Measurements from ENCODE around the gene PPHLN1. TPM values are rescaled to one million over a fixed set of nuclear protein-coding genes. Genes with fewer than 3 reads are reported as not detected.

PPHLN1 gene
- total and polyA plus RNA-seq, 2 of the 8 experiments (the other 6 are each of a cell fraction or from before 2014, with no cell fraction given), result 34.3 to 71.6 TPM

DNA sequence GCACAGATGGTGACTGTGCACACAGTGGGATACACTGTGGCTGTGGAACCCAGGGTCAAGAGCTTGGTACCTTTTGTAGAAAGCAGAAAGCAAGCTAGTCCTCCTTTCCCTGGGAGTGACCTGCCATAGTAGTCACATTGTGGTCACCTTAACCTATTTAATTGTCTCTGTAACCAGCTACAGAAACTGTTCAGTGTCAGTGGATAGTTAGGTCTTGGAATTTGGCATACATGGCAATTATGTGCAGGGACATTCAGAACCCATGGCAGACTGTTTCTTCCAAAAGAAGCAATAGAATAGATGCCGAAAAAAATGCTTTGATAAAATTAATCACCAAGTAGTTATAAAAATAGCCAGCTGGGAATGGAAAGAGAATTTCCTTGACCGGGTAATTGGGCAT lies 30.4 kb downstream of the PPHLN1 start:
- H2BK12ac ChIP-seq (ENCODE audit: low read depth, low read length), result no peak overlapping the region
- no peaks in the 10 kb centered on the region for H3K23me2 ChIP-seq (ENCODE audit: low read depth, low read length)
- FAIRE-seq, result no peak
- no peak overlapping the region for H2AK5ac ChIP-seq (ENCODE audit: low read depth, low read length)
- POLR2A ChIA-PET (ENCODE audit: partially characterized antibody), result no interaction called here
- no peak overlapping the region for H4K91ac ChIP-seq (replicated peaks; ENCODE audit: insufficient read length, low read length)
- H2BK15ac ChIP-seq (ENCODE audit: low read length), result no peak overlapping the region
- no peak overlapping the region for H2BK20ac ChIP-seq (ENCODE audit: low read length)
- H2AFZ ChIP-seq (ENCODE audit: low read length), result no peak overlapping the region
- no peak overlapping the region for H3K9ac ChIP-seq (replicated peaks in 1 of 4; ENCODE audit: extremely low read depth in 1 of 4, low read depth in 3 of 4, low read length in 3 of 4)
- CTCF ChIA-PET (ENCODE audit: partially characterized antibody), result no interaction called here
- no peak overlapping the region for H3K4ac ChIP-seq (replicated peaks; ENCODE audit: insufficient read length, low read depth, low read length)
- H3K18ac ChIP-seq (ENCODE audit: extremely low read depth, low read length), result no peak overlapping the region
- H3K4me3 ChIP-seq (ENCODE audit: extremely low read depth in 1 of 4, insufficient read depth in 2 of 4, low read depth in 3 of 4, low read length in 4 of 4), result no peak overlapping the region
- H2BK5ac ChIP-seq (ENCODE audit: low read depth, low read length), result no peak overlapping the region
- no peak overlapping the region for H3K4me2 ChIP-seq (ENCODE audit: insufficient read depth in 1 of 2, low read depth in 2 of 2, low read length in 2 of 2)
- no peak overlapping the region for H3K56ac ChIP-seq (replicated peaks; ENCODE audit: insufficient read length, low read depth, low read length)
- no peak overlapping the region for H3K14ac ChIP-seq (ENCODE audit: insufficient read length)
- no peaks in the 10 kb centered on the region for H4K20me1 ChIP-seq (replicated peaks in 1 of 2; ENCODE audit: control insufficient read depth in 1 of 2, insufficient read depth in 2 of 2, low read length in 2 of 2)
- peaks cover 0 to 8% of the 10 kb centered on the region in 2 experiments; a peak in 2 of 4 replicates for H3K79me2 ChIP-seq (ENCODE audit: control insufficient read depth in 1 of 2, insufficient read depth in 2 of 2, low read length in 2 of 2)
- peaks cover 0 to 29% (median 9%) of the 10 kb centered on the region in 4 experiments; a peak in 4 of 8 replicates for H3K36me3 ChIP-seq (ENCODE audit: control insufficient read depth in 2 of 4, insufficient read depth in 4 of 4, low read length in 3 of 4)
- no peaks in the 10 kb centered on the region for H3K4me1 ChIP-seq (replicated peaks in 1 of 4; ENCODE audit: control insufficient read depth in 3 of 4, insufficient read depth in 4 of 4, low read length in 3 of 4)
- no peak overlapping the region for H2BK120ac ChIP-seq (replicated peaks; ENCODE audit: low read depth, low read length)
- no peak overlapping the region for H3K23ac ChIP-seq (ENCODE audit: insufficient read length)
- H3K27me3 ChIP-seq (replicated peaks in 1 of 4; ENCODE audit: control insufficient read depth in 3 of 4, extremely low read depth in 1 of 4, insufficient read depth in 3 of 4, low read length in 3 of 4), result no peaks in the 10 kb centered on the region
- no peak overlapping the region for H4K8ac ChIP-seq (ENCODE audit: extremely low read depth, insufficient read depth, low read length)
- no peak for DNase-seq (ENCODE audit: low read depth in 1 of 2, low spot score in 2 of 2)
- H3K9me3 ChIP-seq (ENCODE audit: insufficient read depth in 2 of 2, low read depth in 1 of 2, low read length in 1 of 2), result no peaks in the 10 kb centered on the region
- H4K5ac ChIP-seq (ENCODE audit: insufficient read length, low read depth, low read length), result no peak overlapping the region
- 92% methylated on average over 2 of the region's 2 CpGs; no CpG with 5 or more reads in 1 of the 2 experiments for whole genome bisulfite sequencing, 2 experiments (ENCODE audit: extremely low coverage in 1 of 2, insufficient coverage in 1 of 2, insufficient read length in 1 of 2, insufficient replicate concordance in 2 of 2, low coverage in 1 of 2, low lambda C conversion rate in 2 of 2, missing lambda C conversion rate in 1 of 2)
- H3K27ac ChIP-seq (ENCODE audit: low read depth, low read length), result no peak overlapping the region
- no peaks in the 10 kb centered on the region for H3K79me1 ChIP-seq (ENCODE audit: low read depth, low read length)
- no peak for TF ChIP-seq TCF12 (IDR thresholded peaks at IDR 0.05; ENCODE audit: low read depth, low read length)
- no peak for TF ChIP-seq SP1 (IDR thresholded peaks at IDR 0.05; ENCODE audit: low read depth, low read length)
- no peak for TF ChIP-seq MAX (IDR thresholded peaks at IDR 0.05)
- no peak for TF ChIP-seq BRCA1 (IDR thresholded peaks at IDR 0.05; ENCODE audit: low read depth, low read length)
- TF ChIP-seq YY1 (IDR thresholded peaks at IDR 0.05; ENCODE audit: low read depth, low read length), result no peak
- TF ChIP-seq JUND (IDR thresholded peaks at IDR 0.05; ENCODE audit: low read length), result no peak
- no peak for TF ChIP-seq CHD2 (IDR thresholded peaks at IDR 0.05; ENCODE audit: low read length)
- TF ChIP-seq SRF (IDR thresholded peaks at IDR 0.05; ENCODE audit: low read depth, low read length), result no peak
- no peak for TF ChIP-seq RFX5 (IDR thresholded peaks at IDR 0.05; ENCODE audit: borderline replicate concordance, low read depth, low read length)
- TF ChIP-seq CBX8 (IDR thresholded peaks at IDR 0.05; ENCODE audit: borderline replicate concordance, low read depth, low read length), result no peak
- TF ChIP-seq NRF1 (IDR thresholded peaks at IDR 0.05; ENCODE audit: low read depth, low read length), result no peak
- TF ChIP-seq TBP (IDR thresholded peaks at IDR 0.05; ENCODE audit: low read depth, low read length), result no peak
- TF ChIP-seq TAF1 (IDR thresholded peaks at IDR 0.05; ENCODE audit: low read depth, low read length), result no peak
- no peak for TF ChIP-seq TEAD4 (IDR thresholded peaks at IDR 0.05; ENCODE audit: low read depth, low read length)
- TF ChIP-seq, protein P1, sequence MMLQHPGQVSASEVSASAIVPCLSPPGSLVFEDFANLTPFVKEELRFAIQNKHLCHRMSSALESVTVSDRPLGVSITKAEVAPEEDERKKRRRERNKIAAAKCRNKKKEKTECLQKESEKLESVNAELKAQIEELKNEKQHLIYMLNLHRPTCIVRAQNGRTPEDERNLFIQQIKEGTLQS (IDR thresholded peaks at IDR 0.05; ENCODE audit: insufficient read depth, low read depth, low read length), result no peak
- no peak for TF ChIP-seq SP4 (IDR thresholded peaks at IDR 0.05; ENCODE audit: low read length)
- TF ChIP-seq POLR2A (IDR thresholded peaks at IDR 0.05; ENCODE audit: control extremely low read depth in 1 of 2, low read depth in 2 of 2, low read length in 2 of 2), result no peak

All from H1 (cell line).